IPS-15b (cell line): ENCODE results near the gene SOSTDC1.
"Not testable (repeated sequence)": the region's sequence is repeated elsewhere in the genome, so short reads cannot be mapped to it uniquely, and the experiment has no call there.

Experiments used
- H3K27me3 ChIP-seq: one replicate; pipeline ENCODE4 v1.6.1; 2013; ENCODE audit warnings: low read length; ENCODE audit not compliant: control insufficient read depth, insufficient read depth
- H3K36me3 ChIP-seq: one replicate; pipeline ENCODE4 v1.6.1; 2013; ENCODE audit warnings: low read length; ENCODE audit not compliant: control insufficient read depth, insufficient read depth
- H3K4me1 ChIP-seq: one replicate; pipeline ENCODE4 v1.6.1; 2013; ENCODE audit warnings: mild to moderate bottlenecking, low read length; ENCODE audit not compliant: control insufficient read depth, insufficient read depth
- H3K4me3 ChIP-seq: one replicate; pipeline ENCODE4 v1.5.1; 2013; ENCODE audit warnings: low read depth, low read length
- H3K9ac ChIP-seq: one replicate; pipeline ENCODE4 v1.6.1; 2013; ENCODE audit warnings: low read depth, mild to moderate bottlenecking, low read length
- H3K9me3 ChIP-seq: one replicate; pipeline ENCODE4 v1.6.1; 2013; ENCODE audit warnings: mild to moderate bottlenecking, low read length; ENCODE audit not compliant: control insufficient read depth, insufficient read depth

Gene SOSTDC1

DNA sequence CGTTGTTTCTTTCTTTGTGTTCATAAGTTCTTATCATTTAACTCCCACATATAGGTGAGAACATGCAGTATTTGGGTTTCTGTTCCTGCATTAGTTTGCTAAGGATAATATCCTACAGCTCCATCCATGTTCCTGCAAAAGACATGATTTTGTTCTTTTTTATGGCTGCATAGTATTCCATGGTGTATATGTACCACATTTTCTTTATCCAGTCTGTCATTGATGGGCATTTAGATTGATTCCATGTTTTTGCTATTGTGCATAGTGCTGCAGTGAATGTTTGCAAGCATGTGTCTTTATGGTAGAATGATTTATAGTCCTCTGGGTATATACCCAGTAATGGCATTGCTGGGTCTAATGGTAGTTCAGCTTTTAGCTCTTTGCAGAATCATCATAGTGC, 9.2 kb downstream of the SOSTDC1 start:
- not testable (repeated sequence) for H3K9ac ChIP-seq, H3K4me3 ChIP-seq, H3K36me3 ChIP-seq, H3K4me1 ChIP-seq, H3K9me3 ChIP-seq, H3K27me3 ChIP-seq

DNA sequence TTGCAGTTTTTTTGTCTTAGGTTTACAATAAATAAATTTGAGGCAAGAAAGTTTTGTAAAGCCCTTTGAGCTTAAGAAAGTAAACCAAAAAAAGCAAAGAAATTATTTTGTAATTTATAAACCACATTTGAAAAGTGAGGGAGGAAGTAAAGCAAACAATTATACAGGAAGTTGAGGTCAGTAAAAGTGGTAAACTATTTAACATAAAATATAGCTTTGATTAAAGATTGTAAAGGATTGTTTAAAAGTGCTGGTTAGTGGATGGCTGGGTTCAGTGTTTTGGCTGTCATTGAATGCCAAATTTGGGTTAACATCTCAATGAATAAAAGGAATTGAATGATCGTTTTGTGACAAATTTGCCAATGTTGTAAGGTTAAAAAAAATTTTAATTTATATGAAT, 9.9 kb downstream of the SOSTDC1 start:
- H3K9ac ChIP-seq, result no peak overlapping the region
- no peaks in the 10 kb centered on the region for H3K9me3 ChIP-seq
- H3K4me1 ChIP-seq, result no peaks in the 10 kb centered on the region
- H3K4me3 ChIP-seq, result no peak overlapping the region
- no peaks in the 10 kb centered on the region for H3K36me3 ChIP-seq
- no peaks in the 10 kb centered on the region for H3K27me3 ChIP-seq

DNA sequence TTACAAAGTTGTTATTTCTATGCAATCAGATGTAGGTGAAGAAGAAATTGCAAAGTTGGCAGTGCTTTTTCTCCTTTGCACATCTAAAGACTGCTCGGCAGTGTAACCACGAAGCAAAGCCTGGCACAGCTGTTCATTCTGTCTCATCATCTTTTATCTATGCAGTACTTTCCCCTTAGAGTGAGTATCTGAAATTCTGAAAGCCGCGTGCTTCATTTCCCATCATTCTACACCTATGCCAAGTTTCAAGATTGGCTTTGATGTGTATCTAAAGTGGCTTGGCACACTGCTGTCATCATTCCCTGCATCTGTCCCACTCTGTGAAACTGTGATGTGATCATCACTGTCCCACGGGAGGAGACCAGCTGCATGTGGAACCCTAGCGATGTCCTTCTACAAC, 15.2 kb downstream of the SOSTDC1 start:
- no peaks in the 10 kb centered on the region for H3K9me3 ChIP-seq
- H3K36me3 ChIP-seq, result no peaks in the 10 kb centered on the region
- no peaks in the 10 kb centered on the region for H3K27me3 ChIP-seq
- H3K4me1 ChIP-seq, result no peaks in the 10 kb centered on the region
- no peak overlapping the region for H3K4me3 ChIP-seq
- H3K9ac ChIP-seq, result no peak overlapping the region

DNA sequence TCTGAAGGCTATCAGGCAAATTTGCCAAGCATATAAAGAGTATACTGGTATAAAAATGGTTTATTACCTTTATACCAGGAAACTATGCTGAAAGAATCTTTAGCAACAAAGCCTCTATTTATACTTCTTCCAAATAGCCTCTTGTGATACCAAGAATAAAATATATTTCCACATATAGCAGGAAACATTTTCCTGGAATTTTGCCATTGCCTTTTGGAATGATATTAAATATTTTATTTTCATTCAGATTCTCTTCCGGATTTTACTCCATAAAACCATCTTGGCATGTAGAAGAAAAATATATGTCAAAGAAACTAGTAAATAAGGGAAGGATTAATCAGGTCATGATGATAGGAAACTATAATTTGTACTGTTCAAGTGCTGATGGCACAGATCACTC, 17.7 kb downstream of the SOSTDC1 start:
- H3K36me3 ChIP-seq, result no peaks in the 10 kb centered on the region
- no peak overlapping the region for H3K9ac ChIP-seq

DNA sequence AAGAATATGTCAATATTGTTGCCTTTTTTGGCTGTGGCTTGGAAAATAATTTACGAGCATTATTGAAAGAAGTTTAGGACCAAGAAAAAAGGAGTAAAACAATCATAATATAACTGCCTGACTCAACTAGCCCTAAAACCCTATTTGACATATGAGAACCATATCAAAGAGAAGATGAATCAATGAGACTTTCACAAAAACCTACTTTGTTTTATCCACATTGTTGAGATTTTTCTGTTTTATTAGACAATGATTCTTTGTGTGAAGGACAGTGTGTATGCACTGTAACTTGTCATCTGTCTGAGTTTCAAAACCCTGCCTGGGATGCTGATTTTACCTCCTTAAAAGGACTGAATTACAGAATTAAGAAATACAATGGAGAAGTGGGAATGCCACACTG, 19.0 kb downstream of the SOSTDC1 start:
- no peak overlapping the region for H3K4me3 ChIP-seq
- H3K9me3 ChIP-seq, result no peaks in the 10 kb centered on the region
- H3K9ac ChIP-seq, result no peak overlapping the region
- no peaks in the 10 kb centered on the region for H3K36me3 ChIP-seq
- H3K27me3 ChIP-seq, result no peaks in the 10 kb centered on the region
- H3K4me1 ChIP-seq, result no peaks in the 10 kb centered on the region

More for the DNA sequence above, 17.7 kb downstream of the SOSTDC1 start:
- Histone ChIP-seq H3K4me3 (no peak overlapping the region), H3K9me3 (no peaks in the 10 kb centered on the region), H3K4me1 (no peaks in the 10 kb centered on the region), H3K27me3 (no peaks in the 10 kb centered on the region)

DNA sequence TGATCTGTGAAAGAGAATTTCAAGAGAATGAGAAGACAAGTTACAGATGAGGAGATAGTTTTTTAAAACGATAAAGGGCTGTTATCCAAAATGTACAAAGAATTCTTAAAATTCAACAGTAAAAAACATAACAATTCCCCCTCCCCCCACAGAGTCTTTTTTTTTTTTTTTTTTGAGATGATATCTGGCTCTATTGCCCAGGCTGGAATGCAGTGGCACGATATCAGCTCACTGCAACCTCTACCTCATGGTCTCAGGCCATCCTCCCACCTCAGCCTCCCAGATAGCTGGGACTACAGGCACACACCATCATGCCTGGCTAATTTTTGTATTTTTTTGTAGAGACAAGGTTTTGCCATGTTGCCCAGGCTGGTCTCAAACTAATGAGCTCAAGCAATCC, 21.7 kb downstream of the SOSTDC1 start:
- H3K9me3 ChIP-seq, H3K4me3 ChIP-seq, H3K36me3 ChIP-seq, H3K9ac ChIP-seq, H3K4me1 ChIP-seq, H3K27me3 ChIP-seq: not testable (repeated sequence)

DNA sequence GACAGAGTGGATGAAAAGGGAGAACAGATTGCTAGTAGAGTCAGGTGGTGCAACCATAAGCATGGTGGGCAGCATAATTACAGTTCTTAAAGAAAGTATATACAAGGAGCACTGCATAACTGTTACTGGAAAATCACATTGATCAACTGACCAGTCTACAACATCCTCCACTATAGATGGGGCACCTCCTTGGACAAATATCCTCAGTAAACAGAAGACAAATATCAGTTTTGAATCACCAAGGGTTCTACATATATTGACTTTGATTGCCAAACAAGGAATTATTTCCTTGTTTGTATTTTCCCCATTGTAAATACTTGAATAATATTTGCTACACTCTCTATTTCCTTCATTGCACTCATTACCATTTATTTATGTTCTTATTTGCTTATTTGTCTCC, 26.6 kb downstream of the SOSTDC1 start:
- no peaks in the 10 kb centered on the region for H3K36me3 ChIP-seq
- no peak overlapping the region for H3K4me3 ChIP-seq

DNA sequence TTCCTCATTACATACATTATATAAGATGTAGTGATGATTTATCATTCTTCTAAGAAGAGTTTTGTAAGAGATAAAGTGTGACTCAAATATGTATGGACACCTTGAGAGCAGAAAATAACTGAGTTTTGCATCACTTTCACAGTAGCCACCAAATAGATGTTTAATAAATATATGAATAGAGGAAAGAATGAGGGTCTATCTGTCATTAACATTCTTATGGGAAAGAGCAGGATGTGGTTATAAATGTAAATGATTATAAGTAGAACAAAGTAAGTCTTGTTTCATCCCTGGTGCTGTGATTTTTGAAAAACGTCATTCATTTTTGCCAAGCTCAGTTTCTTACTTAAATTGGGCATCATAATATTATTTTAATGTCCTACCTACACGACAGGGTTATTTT, 29.2 kb downstream of the SOSTDC1 start:
- Histone ChIP-seq H3K4me1 (no peaks in the 10 kb centered on the region), H3K9me3 (no peaks in the 10 kb centered on the region), H3K4me3 (no peak overlapping the region)

More for the DNA sequence above, 26.6 kb downstream of the SOSTDC1 start:
- H3K4me1 ChIP-seq, result no peaks in the 10 kb centered on the region
- H3K9ac ChIP-seq, result no peak overlapping the region
- H3K27me3 ChIP-seq, result no peaks in the 10 kb centered on the region
- H3K9me3 ChIP-seq, result no peaks in the 10 kb centered on the region

DNA sequence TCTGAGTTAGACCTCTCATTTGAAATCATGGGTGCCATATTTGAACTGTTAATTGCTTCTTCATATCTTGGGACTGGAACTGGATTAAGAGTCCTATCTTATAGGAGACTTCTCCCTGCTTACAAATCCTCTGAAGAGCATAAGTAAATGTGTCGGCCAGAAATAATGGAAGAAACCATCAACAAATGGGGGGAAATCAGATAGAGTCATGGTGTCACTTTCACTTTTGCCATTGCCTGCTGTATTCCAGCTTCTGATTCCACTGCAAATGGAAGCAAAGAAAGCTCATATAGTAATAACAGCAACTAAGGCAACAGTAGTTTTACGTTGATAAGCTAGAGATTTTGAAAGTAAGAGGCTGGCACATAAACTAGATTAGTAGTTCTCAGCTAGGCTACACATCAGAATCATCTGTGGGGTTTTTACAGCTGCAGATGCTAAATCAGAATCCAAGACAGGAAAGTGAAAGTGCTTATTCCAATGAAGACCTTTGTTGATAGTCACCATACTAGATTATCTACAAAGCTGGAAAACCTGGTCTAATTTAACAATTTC, 31.9 kb downstream of the SOSTDC1 start:
- H3K9ac ChIP-seq, result no peak overlapping the region
- H3K36me3 ChIP-seq, result no peaks in the 10 kb centered on the region
- H3K9me3 ChIP-seq, result no peaks in the 10 kb centered on the region
- H3K4me1 ChIP-seq, result no peaks in the 10 kb centered on the region
- no peaks in the 10 kb centered on the region for H3K27me3 ChIP-seq
- H3K4me3 ChIP-seq, result no peak overlapping the region

More for the DNA sequence above, 29.2 kb downstream of the SOSTDC1 start:
- no peaks in the 10 kb centered on the region for H3K27me3 ChIP-seq
- H3K9ac ChIP-seq, result no peak overlapping the region
- no peaks in the 10 kb centered on the region for H3K36me3 ChIP-seq

DNA sequence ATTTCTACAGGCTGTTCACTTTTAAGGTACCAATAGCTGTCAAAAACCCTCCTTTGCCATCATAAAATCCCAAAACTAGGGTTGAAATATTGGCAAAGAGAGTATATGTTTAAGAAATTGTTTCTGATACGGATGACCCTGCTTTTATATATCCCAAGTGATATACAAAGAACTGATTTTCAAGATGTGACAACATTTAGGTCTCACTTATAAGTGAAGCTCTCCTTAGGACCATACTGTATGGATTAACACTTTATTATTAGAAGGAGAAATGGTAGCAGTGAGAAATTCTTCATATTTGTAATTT, 33.2 kb downstream of the SOSTDC1 start:
- Histone ChIP-seq H3K9me3 (no peaks in the 10 kb centered on the region), H3K4me1 (no peaks in the 10 kb centered on the region), H3K9ac (no peak overlapping the region), H3K4me3 (no peak overlapping the region), H3K36me3 (no peaks in the 10 kb centered on the region), H3K27me3 (no peaks in the 10 kb centered on the region)

DNA sequence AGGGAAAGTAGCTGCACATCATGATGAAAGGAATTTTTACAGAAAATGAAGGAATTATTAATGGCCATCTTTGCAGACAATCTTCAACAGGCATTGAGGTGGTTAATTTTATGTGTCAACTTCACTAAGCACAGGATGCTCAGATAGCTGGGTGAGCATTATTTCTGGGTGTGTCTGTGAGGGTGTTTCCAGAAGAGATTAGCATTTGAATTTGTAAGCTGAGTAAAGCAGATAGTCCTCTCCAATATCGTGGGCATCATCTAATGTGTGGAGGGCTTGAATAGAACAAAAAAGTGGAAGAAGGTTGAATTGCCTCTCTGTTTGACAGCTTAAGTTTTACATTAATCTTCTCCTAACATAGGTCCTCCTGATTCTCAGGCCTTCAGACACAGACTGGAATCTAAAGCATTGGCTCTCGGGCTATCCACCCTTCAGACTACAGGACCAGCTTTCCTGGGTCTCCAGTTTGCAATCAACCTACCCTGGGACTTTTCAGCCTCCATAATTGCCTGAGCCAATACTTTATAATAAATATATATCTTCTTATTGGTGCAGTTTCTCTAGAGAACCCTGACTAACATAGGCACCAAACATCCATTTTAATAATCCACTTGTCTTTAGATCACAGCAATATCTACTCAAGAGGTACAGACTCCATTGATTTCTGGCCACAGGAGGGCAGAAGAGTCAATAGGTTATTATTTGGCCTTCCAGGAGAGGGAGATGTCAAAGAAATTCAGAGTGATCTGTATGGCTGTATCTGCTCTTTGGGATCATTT, 33.7 kb downstream of the SOSTDC1 start:
- no peak overlapping the region for H3K9ac ChIP-seq
- no peak overlapping the region for H3K4me3 ChIP-seq

DNA sequence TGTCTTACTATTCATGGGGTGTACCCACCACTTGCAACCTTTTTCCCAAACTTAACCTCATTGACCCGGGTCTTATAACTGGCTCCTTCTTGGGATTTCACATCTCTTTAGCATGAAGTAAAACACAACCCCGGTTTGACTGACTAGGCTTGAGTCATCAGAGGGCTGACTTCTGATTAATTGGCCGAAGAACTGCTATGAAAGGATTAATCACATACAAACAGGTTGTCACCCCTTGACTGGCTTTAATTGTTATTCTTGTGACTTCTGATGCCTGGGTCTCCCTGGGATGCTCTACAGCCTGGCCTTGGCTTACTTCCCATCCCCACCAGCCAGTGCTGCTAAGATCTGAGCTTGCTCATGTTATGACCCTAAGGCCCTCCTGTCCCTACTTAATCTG, 35.4 kb downstream of the SOSTDC1 start:
- Histone ChIP-seq H3K4me1 (no peaks in the 10 kb centered on the region), H3K9me3 (no peaks in the 10 kb centered on the region), H3K27me3 (no peaks in the 10 kb centered on the region), H3K9ac (no peak overlapping the region), H3K36me3 (no peaks in the 10 kb centered on the region), H3K4me3 (no peak overlapping the region)

More for the DNA sequence above, 33.7 kb downstream of the SOSTDC1 start:
- H3K27me3 ChIP-seq, result no peaks in the 10 kb centered on the region
- no peaks in the 10 kb centered on the region for H3K9me3 ChIP-seq
- no peaks in the 10 kb centered on the region for H3K36me3 ChIP-seq
- no peaks in the 10 kb centered on the region for H3K4me1 ChIP-seq
